NCI-H226 (cell line): ENCODE results near the gene TOM1.
A peak's percentile ranks its signal among the peaks of the same experiment; 100 is the strongest.
"Not testable (repeated sequence)": the region's sequence is repeated elsewhere in the genome, so short reads cannot be mapped to it uniquely, and the experiment has no call there.

ENCODE experiments used
- DNase-seq: peaks from one replicate; pipeline ENCODE4 v3.0.0-alpha.2; 2015

TOM1 gene

GRCh38 chr22:35376728-35377472 is 77.2 kb downstream of the TOM1 start:
- DNase-seq, result peak; percentile 87

DNA sequence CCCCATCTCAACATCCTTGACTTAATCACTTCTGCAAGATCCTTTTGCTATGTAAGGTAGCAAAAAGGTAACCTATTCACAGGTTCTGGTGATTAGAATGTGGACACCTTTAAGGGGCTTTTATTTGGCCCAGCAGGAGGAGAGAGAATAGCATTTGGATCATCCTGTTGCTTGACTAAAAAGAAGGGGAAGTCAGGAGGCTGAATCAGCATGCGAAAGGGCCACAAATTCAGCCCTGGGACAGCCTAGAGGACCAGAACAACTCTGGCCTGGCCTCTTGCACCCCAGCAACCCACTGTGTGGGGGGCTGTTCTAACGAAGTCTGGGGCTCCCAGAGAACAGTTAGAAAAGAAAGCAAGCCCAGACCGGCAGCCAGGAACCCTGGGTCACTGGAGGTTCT is 78.0 kb downstream of the TOM1 start:
- no peak for DNase-seq

GRCh38 chr22:35378621-35379020 is 78.9 kb downstream of the TOM1 start:
- DNase-seq, result no peak

- no peak for DNase-seq
These were observed 79.7 kb downstream of the TOM1 start for GRCh38 chr22:35379146-35379993.

DNA sequence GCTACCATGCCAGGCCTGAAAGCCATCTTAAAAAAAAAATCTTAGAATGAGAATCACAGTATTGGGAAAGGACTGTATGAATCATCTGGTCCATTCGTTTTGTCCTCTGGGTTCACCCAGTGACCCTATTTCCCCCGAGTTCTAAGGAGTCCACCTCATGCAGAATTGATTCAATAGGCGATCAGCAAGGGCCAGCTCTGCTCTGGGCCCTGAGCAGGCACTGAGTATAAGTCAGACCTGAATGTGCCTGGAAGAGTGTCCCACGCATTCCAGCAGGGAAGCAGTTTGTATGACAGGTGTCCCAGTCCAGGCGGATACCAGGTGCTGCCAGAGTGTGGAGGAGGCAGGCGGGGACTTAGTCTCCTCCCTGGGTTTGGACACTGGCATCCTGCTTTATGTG is 80.3 kb downstream of the TOM1 start:
- no peak for DNase-seq

DNA sequence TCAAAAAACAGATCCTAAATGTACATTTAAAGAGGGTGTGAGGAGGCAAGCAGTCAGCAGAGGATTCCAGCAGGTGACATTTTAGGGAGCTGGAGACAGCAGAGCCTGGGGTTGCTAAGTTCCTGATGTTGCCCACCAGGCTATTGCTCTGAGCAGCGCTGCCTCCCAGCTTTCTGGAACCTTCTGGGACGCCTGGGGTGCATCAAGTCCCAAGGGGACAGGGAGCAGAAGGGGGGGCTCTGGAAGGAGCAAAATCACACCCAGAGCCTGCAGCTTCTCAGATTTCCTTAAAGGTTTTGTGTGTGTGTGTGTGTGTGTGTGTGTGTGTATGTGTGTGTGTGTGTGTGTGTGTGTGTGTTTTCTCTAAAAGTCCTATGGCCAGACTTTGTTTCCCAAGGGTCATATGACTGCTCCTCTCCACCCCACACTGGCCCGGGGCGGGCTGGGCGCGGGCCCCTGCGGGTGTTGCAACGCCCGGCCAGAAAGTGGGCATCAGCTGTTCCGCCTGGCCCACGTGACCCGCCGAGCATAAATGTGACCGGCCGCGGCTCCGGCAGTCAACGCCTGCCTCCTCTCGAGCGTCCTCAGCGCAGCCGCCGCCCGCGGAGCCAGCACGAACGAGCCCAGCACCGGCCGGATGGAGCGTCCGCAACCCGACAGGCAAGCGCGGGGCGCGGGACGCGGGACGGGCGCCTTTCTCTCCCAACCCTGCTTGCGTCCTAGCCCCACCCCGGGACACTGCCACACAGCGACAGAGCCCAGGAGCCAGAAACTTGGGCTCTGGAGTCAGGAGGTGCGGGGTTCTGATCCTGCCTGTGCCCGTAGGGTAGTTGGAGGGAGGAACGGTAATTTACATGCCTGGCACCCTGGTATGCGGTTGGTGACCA is 81.1 kb downstream of the TOM1 start, which contains the start of gene HMOX1:
Gene HMOX1 (plus strand): TSS at position 560 of the 887 bp plus-strand sequence. CDS start 78 bp downstream, at position 638.
- peak; percentile 63 for DNase-seq

DNA sequence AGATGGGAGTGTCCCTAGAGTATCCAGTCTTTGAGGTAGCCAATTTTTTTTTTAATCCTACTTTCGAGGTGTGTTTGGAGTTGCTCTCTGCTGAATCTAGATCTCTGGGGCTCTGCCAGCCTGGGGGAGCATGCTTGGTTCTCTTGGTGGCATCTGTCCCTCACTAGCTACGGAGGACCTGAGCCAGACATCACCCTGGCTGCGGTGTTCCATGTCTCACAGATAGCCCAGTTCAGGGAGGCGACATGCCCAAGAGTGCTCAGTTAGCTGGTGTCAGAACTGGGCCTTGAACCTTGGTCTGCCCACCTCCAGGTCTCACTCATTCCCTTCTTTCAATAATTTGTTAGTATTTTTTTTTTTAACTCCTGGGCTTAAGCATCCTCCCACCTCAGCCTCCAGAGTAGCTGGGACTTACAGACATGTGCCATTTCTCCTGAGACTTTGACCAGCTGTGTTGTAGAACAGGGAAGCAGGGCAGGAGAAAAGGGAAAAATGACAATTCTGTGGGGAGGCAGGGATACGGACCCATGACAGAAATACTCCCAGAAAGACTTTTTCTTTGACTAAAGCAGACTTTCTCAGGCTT is 81.8 kb downstream of the TOM1 start:
- DNase-seq, result no peak

DNA sequence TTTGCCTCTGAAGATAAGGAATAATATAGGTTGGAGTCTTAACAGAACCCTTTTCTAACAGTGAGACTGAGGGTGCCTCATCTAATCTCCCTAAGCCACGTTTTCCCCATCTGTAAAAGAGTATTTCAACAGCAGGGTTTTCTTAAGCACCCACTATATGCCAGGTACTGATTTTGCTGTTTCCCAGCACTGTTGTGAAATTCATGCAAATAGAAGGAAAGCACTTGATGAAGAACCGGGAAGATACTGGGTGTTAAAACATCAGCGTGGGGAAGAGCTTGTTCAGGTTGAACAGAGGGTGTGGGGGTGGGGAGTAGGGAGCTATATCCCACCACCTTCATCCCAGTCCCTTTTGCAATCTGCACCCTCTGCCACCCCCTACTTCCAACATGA is 84.0 kb downstream of the TOM1 start:
- no peak for DNase-seq

GRCh38 chr22:35384527-35384926 is 84.8 kb downstream of the TOM1 start:
- no peak for DNase-seq

DNA sequence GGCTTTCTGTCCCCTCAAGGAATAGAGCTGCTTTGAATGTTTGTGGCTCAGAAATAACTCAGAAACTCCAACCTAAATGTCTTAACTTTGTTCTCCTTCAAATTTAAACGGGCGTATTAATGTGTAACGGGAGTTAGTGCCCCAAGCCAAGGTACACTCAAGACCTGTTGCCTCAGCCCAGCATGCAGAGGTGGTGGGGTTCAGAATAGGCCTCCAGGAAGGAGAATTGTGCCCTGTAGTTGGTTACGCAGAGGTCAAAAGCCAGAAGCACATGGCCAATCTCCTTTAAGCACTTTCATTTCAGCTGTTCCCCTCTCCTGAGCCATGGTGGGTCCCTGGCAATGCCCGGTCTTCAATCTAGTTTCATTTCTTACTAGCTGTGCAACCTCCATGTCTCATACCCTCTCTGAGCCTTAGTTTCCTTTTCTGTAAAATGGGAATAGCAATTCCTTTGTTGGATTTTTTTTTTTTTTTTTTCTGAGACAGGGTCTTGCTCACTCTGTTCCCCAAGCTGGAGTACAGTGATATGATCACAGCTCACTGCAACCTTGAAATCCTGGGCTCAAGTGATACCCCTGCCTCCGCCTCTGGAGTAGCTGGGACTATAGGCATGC is 85.4 kb downstream of the TOM1 start:
- DNase-seq, result no peak

DNA sequence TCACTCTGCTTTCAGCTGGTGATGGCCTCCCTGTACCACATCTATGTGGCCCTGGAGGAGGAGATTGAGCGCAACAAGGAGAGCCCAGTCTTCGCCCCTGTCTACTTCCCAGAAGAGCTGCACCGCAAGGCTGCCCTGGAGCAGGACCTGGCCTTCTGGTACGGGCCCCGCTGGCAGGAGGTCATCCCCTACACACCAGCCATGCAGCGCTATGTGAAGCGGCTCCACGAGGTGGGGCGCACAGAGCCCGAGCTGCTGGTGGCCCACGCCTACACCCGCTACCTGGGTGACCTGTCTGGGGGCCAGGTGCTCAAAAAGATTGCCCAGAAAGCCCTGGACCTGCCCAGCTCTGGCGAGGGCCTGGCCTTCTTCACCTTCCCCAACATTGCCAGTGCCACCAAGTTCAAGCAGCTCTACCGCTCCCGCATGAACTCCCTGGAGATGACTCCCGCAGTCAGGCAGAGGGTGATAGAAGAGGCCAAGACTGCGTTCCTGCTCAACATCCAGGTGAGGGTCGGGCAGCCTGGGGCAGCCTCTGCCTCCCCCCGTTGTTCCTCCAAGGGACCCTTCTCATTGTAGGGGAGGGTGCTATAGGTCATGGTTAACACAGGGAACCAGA is 87.1 kb downstream of the TOM1 start:
- DNase-seq, result no peak

DNA sequence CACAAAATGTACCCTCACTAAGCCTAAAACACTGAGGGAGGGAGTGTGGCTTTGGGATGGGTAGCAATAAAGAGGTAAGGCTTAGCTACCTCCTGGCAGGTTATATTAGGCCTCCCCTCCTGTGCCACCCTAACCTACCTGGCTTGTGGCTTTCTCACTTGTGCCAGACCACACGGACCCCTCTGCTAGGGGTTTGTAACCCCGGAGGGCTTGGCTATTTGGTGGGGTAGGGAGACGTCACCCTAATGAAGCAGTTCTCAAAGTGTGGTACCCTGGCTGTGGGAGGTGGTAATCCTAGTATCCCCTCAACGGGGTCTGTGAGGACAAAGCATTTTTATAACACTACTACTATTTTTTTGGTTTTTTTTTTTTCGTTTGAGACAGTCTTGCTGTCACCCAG is 91.2 kb downstream of the TOM1 start:
- DNase-seq, result no peak

- DNase-seq, result no peak
These were observed 92.7 kb downstream of the TOM1 start for GRCh38 chr22:35392357-35392756.

DNA sequence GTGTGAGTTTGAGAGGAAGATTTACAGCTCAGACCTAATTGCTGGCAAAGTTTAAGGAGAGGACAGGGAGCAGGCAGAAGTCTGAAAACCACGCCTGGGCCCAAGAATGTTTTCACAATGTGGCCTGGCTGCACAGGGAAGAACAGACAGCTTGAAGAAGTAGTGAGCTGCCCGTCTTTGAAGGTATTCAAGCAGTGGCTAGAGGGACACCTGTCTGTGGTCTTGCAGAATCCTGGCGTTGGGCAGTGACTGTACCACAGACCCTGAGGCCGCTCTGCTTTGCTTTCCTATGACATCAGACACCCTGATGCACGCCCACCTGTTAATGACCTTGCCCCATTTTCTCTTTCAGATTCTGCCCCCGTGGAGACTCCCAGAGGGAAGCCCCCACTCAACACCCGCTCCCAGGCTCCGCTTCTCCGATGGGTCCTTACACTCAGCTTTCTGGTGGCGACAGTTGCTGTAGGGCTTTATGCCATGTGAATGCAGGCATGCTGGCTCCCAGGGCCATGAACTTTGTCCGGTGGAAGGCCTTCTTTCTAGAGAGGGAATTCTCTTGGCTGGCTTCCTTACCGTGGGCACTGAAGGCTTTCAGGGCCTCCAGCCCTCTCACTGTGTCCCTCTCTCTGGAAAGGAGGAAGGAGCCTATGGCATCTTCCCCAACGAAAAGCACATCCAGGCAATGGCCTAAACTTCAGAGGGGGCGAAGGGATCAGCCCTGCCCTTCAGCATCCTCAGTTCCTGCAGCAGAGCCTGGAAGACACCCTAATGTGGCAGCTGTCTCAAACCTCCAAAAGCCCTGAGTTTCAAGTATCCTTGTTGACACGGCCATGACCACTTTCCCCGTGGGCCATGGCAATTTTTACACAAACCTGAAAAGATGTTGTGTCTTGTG is 93.7 kb downstream of the TOM1 start:
- no peak for DNase-seq

- no peak for DNase-seq
These were observed 94.3 kb downstream of the TOM1 start for GRCh38 chr22:35394011-35394312.

DNA sequence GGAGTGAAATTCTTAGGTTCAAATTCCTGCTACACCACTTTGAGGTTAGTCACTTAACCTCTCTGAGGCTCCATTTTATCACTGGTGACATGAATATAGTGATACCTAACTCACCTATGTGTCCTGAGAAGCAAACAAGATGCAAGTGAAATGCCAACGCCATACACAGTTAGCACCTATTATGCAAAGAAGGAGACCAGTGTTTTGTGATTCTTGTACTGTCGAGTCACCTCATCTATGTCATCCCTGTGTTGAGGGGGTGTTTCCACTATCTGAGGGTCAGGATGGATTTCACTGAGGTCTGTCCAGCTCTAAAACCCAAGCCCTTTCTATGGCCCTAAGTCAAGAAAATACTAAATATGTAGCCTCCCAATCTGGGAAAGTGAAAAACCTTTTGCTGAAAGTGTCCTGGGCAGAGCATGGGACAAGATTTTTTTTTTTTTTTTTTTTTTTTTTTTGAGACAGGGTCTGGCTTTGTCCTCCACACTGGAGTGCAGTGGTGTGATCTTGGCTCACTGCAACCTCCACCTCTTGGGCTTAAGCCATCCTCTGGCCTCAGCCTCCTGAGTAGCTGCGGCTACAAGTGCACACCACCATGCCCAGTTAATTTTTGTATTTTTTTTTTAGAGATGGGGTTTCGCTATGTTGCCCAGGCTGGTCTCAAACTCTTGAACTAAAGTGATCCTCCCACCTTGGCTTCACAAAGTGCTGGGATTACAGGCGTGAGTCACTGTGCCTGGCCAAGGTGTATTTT is 95.3 kb downstream of the TOM1 start:
- no peak for DNase-seq

DNA sequence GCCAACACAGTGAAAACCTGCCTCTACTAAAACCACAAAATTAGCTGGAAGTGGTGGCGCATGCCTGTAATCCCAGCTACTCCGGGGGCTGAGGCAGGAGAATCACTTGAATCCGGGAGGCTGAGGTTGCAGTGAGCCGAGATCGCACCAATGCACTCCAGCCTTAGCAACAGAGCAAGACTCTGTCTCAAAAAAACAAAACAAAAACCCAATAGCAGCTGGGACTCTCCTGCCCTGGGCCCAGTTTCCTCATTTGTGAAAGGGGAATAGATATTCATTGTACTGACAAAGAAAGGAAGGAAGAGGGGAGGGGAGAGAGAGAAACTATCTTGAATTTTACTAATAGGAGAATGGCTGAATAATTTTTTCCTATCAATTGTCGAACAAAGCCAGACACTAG is 96.9 kb downstream of the TOM1 start:
- not testable (repeated sequence) for DNase-seq

GRCh38 chr22:35397095-35397904 is 97.6 kb downstream of the TOM1 start:
- no peak for DNase-seq
